Neural crest cell (in vitro differentiated cells): ENCODE measurements around the gene RGMA. TPM values are rescaled to one million over a fixed set of nuclear protein-coding genes. Genes with fewer than 3 reads are reported as not detected.

Experiments
- DNase-seq: peaks from one replicate; pipeline ENCODE4 v3.0.0; 2021; ENCODE audit warnings: low read depth, mixed read lengths, low spot score
- H3K27ac Mint-ChIP-seq: one replicate; pipeline ENCODE4 v1.8.0; 2021; ENCODE audit warnings: mild to moderate bottlenecking, mixed read lengths; ENCODE audit not compliant: unreplicated experiment
- H3K27me3 Mint-ChIP-seq: 2 replicates; pipeline ENCODE4 v1.8.0; 2021; ENCODE audit warnings: low read depth, mild to moderate bottlenecking, mixed read lengths
- H3K36me3 Mint-ChIP-seq: 2 replicates; pipeline ENCODE4 v1.8.0; 2021; ENCODE audit warnings: low read depth, mild to moderate bottlenecking, mixed read lengths
- H3K4me1 Mint-ChIP-seq: 2 replicates; pipeline ENCODE4 v1.8.0; 2021; ENCODE audit warnings: mixed read lengths
- H3K4me3 Mint-ChIP-seq: one replicate; pipeline ENCODE4 v1.8.0; 2021; ENCODE audit warnings: mild to moderate bottlenecking, mixed read lengths
- H3K9me3 Mint-ChIP-seq: 2 replicates; pipeline ENCODE4 v1.8.0; 2021; ENCODE audit warnings: mixed read lengths
- CTCF ChIP-seq: fragments of 200-600 bp; sonication (generic); conservative IDR thresholded peaks from 2 replicates; pipeline ENCODE4 v1.5.0; 2021; ENCODE audit warnings: antibody characterized with exemption, mild to moderate bottlenecking
- total RNA-seq: library from RNA; stranded (reverse); gene quantifications from 2 replicates; pipeline ENCODE4 v1.2.1, GENCODE V29; 2021

The RGMA gene
- total RNA-seq, 1 donor from 2014 or later = 205 TPM

GRCh38 chr15:93067649-93068085 lies 21.3 kb downstream of the RGMA start:
- Mint-ChIP-seq H3K4me1 (peaks cover 87% of the 10 kb centered on the region), H3K27me3 (peaks cover 5% of the 10 kb centered on the region), H3K27ac (peak overlapping the region; percentile 68), H3K9me3 (no peaks in the 10 kb centered on the region), H3K4me3 (peak overlapping the region; percentile 96), H3K36me3 (peaks cover 38% of the 10 kb centered on the region)
- no peak for DNase-seq
- TF ChIP-seq CTCF = no peak

GRCh38 chr15:93066834-93067648 lies 22.0 kb downstream of the RGMA start:
- Mint-ChIP-seq H3K27ac (peak overlapping the region; percentile 68), H3K4me3 (peak overlapping the region; percentile 96), H3K36me3 (peaks cover 35% of the 10 kb centered on the region), H3K27me3 (peaks cover 4% of the 10 kb centered on the region), H3K4me1 (peaks cover 91% of the 10 kb centered on the region), H3K9me3 (no peaks in the 10 kb centered on the region)
- DNase-seq = no peak
- TF ChIP-seq CTCF = no peak

- Mint-ChIP-seq H3K4me3 (peak overlapping the region; percentile 96), H3K4me1 (peaks cover 91% of the 10 kb centered on the region), H3K9me3 (no peaks in the 10 kb centered on the region), H3K27me3 (peaks cover 2% of the 10 kb centered on the region), H3K27ac (no peak overlapping the region), H3K36me3 (peaks cover 27% of the 10 kb centered on the region)
- TF ChIP-seq CTCF = no peak
- DNase-seq = no peak
These were observed 22.8 kb downstream of the RGMA start for GRCh38 chr15:93066224-93066681.

GRCh38 chr15:93065641-93066045 lies 23.4 kb downstream of the RGMA start:
- Mint-ChIP-seq H3K4me3 (peak overlapping the region; percentile 27), H3K4me1 (peaks cover 91% of the 10 kb centered on the region), H3K9me3 (no peaks in the 10 kb centered on the region), H3K27ac (no peak overlapping the region), H3K36me3 (peaks cover 24% of the 10 kb centered on the region), H3K27me3 (peaks cover 2% of the 10 kb centered on the region)
- no peak for DNase-seq
- TF ChIP-seq CTCF = no peak

- no peak for TF ChIP-seq CTCF
- no peaks in the 10 kb centered on the region for H3K9me3 Mint-ChIP-seq
- DNase-seq = no peak
- H3K27ac Mint-ChIP-seq = peak overlapping the region; percentile 89
- peaks cover 18% of the 10 kb centered on the region for H3K36me3 Mint-ChIP-seq
- peak overlapping the region; percentile 82 for H3K4me3 Mint-ChIP-seq
- H3K27me3 Mint-ChIP-seq = peaks cover 2% of the 10 kb centered on the region
- peaks cover 90% of the 10 kb centered on the region for H3K4me1 Mint-ChIP-seq
These were observed 25.0 kb downstream of the RGMA start for GRCh38 chr15:93063796-93064690.
